Measurements from ENCODE around the gene THRA. TPM values are rescaled to one million over a fixed set of nuclear protein-coding genes. Genes with fewer than 3 reads are reported as not detected.

Gene THRA
- total RNA-seq, 1 experiment from 2014 or later = 10.1 TPM

DNA sequence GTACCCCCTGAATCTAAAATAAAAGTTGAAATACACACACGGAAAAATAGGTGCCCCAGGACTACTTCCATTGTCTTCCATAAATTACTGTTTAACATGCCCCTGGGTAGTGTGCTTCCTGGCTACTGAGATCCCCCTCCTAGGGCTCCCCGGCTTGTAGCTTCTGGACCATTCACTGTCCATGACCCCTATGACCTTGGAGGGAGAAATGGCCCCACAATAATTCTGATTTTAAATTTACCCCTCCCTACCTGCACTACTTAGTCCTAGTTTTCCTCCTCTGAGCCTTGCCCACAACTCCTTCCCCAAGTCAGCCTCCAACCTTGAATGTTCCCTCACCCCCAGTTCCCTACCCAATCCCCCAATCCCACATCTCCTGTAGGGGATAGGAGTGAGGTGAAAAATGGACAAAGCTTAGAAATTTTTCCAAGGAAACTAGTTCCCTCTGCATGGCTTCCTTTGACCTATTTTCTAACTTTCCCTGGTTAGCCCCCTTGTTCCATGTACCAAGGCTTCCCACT, 49.5 kb downstream of the THRA start:
- no peak overlapping the region for H2BK120ac ChIP-seq (ENCODE audit: low read depth, low read length, poor library complexity, severe bottlenecking)
- no peak for DNase-seq
- no peak overlapping the region for H3K14ac ChIP-seq (ENCODE audit: insufficient read depth, low read length)
- H4K5ac ChIP-seq (ENCODE audit: insufficient read length, low read depth, low read length) = no peak overlapping the region
- no peak overlapping the region for H2BK5ac ChIP-seq (ENCODE audit: insufficient read length, low read length)
- no CpG with 5 or more reads among the region's 2 CpGs for WGBS (ENCODE audit: extremely low coverage, insufficient read length, low lambda C conversion rate)
- no peak overlapping the region for H3K4ac ChIP-seq (ENCODE audit: low read depth, low read length)
- Mint-ChIP-seq H3K9me3 (no peaks in the 10 kb centered on the region; a peak in 2 of 5 replicates), H3K4me3 (peak overlapping the region in 1 of 2 experiments; percentile 53; a peak in 4 of 5 replicates), H3K4me1 (peaks cover 72 to 81% of the 10 kb centered on the region in 2 experiments), H3K27ac (peak overlapping the region in 2 of 3 experiments; percentile 73 to 99; a peak in 5 of 7 replicates), H3K36me3 (ENCODE audit: insufficient read depth in 1 of 3, low read depth in 3 of 3) (no peaks in the 10 kb centered on the region; a peak in 2 of 7 replicates), H3K27me3 (ENCODE audit: low read depth) (peaks cover 12% of the 10 kb centered on the region)
- H2BK15ac ChIP-seq (ENCODE audit: low read depth, low read length) = no peak overlapping the region
- H4K91ac ChIP-seq (ENCODE audit: insufficient read length, low read depth, low read length) = no peak overlapping the region
- no peak overlapping the region for H2BK20ac ChIP-seq (ENCODE audit: low read depth, low read length, poor library complexity, severe bottlenecking)
- no peaks in the 10 kb centered on the region for H3K79me1 ChIP-seq (ENCODE audit: insufficient read depth, low read depth, low read length, poor library complexity, severe bottlenecking)
- no peak overlapping the region for H3K27ac ChIP-seq (ENCODE audit: insufficient read length, low read depth, low read length)
- H2AK5ac ChIP-seq (ENCODE audit: insufficient read length, low read length) = no peak overlapping the region
- H4K20me1 ChIP-seq (ENCODE audit: control insufficient read depth, insufficient read depth, insufficient read length) = no peaks in the 10 kb centered on the region
- no peaks in the 10 kb centered on the region for H3K79me2 ChIP-seq (ENCODE audit: insufficient read depth, low read length)
- H3K9ac ChIP-seq (ENCODE audit: extremely low read depth, insufficient read length, low read length) = no peak overlapping the region
- no peak overlapping the region for H3T11ph ChIP-seq (ENCODE audit: low read length)
- no peak overlapping the region for H3K56ac ChIP-seq (ENCODE audit: insufficient read length, low read depth, low read length)
- H3K9me3 ChIP-seq (ENCODE audit: control insufficient read depth, low read depth, low read length) = no peaks in the 10 kb centered on the region
- no peak overlapping the region for H2AFZ ChIP-seq (ENCODE audit: low read length)
- TF ChIP-seq, protein P1, sequence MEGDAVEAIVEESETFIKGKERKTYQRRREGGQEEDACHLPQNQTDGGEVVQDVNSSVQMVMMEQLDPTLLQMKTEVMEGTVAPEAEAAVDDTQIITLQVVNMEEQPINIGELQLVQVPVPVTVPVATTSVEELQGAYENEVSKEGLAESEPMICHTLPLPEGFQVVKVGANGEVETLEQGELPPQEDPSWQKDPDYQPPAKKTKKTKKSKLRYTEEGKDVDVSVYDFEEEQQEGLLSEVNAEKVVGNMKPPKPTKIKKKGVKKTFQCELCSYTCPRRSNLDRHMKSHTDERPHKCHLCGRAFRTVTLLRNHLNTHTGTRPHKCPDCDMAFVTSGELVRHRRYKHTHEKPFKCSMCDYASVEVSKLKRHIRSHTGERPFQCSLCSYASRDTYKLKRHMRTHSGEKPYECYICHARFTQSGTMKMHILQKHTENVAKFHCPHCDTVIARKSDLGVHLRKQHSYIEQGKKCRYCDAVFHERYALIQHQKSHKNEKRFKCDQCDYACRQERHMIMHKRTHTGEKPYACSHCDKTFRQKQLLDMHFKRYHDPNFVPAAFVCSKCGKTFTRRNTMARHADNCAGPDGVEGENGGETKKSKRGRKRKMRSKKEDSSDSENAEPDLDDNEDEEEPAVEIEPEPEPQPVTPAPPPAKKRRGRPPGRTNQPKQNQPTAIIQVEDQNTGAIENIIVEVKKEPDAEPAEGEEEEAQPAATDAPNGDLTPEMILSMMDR (conservative IDR thresholded peaks at IDR 0.05) = no peak
- H3K4me2 ChIP-seq (ENCODE audit: insufficient read depth, insufficient read length, low read length) = peak overlapping the region; percentile 9
- no peak overlapping the region for H4K8ac ChIP-seq (replicated peaks; ENCODE audit: insufficient read length, low read depth, low read length)
- H3K23me2 ChIP-seq (ENCODE audit: insufficient read length, low read depth, low read length, poor library complexity, severe bottlenecking) = no peaks in the 10 kb centered on the region
- H3K4me1 ChIP-seq (ENCODE audit: insufficient read depth, low read length) = peaks cover 20% of the 10 kb centered on the region; the same call in 1 of the 2 replicates
- no peak overlapping the region for H2BK12ac ChIP-seq (ENCODE audit: insufficient read length, low read depth, low read length)
- peaks cover 2% of the 10 kb centered on the region; the same call in 1 of the 2 replicates for H3K27me3 ChIP-seq (ENCODE audit: insufficient read depth, low read length)
- H3K18ac ChIP-seq (ENCODE audit: insufficient read length, low read depth, low read length) = peak overlapping the region; percentile 15
- no peak overlapping the region for H3K23ac ChIP-seq (ENCODE audit: insufficient read length, low read depth, low read length)
